HepG2 (cell line): ENCODE measurements around the gene MAJIN. TPM values are rescaled to one million over a fixed set of nuclear protein-coding genes. Genes with fewer than 3 reads are reported as not detected.

Experiments
- DDIT3 ChIP-seq: sonication (generic); formaldehyde crosslinking; IDR thresholded peaks from 2 replicates; pipeline ENCODE4 v1.4.0; 2020; ENCODE audit warnings: mild to moderate bottlenecking, missing genetic modification reagents
- GABPB1 ChIP-seq: IDR thresholded peaks from 2 replicates; pipeline ENCODE4 v1.6.1; 2016; ENCODE audit warnings: mild to moderate bottlenecking, missing genetic modification reagents, moderate library complexity, missing compliant biosample characterization
- HDAC6 ChIP-seq: fragments of 200-600 bp; sonication (generic); IDR thresholded peaks from 2 replicates; pipeline ENCODE4 v1.7.0; 2017; ENCODE audit warnings: mild to moderate bottlenecking, antibody characterized with exemption, low read length, low read depth
- ISX ChIP-seq: sonication (generic); formaldehyde crosslinking; conservative IDR thresholded peaks from 2 replicates; pipeline ENCODE4 v1.5.0; 2020; ENCODE audit warnings: missing genetic modification reagents
- KAT7 ChIP-seq: IDR thresholded peaks from 2 replicates; pipeline ENCODE4 v1.6.1; 2018; ENCODE audit warnings: borderline replicate concordance, missing compliant biosample characterization
- MEIS2 ChIP-seq: sonication (generic); formaldehyde crosslinking; IDR thresholded peaks from 2 replicates; pipeline ENCODE4 v1.9.0; 2021; ENCODE audit warnings: mild to moderate bottlenecking, missing genetic modification reagents
- NFATC3 ChIP-seq: sonication (generic); formaldehyde crosslinking; IDR thresholded peaks from 2 replicates; pipeline ENCODE4 v1.5.1; 2020; ENCODE audit warnings: mild to moderate bottlenecking, missing genetic modification reagents
- RXRA ChIP-seq: sonication (generic); formaldehyde crosslinking; IDR thresholded peaks from 2 replicates; pipeline ENCODE4 v1.5.1; 2020; ENCODE audit warnings: missing genetic modification reagents
- SMARCE1 ChIP-seq: fragments of 450-650 bp; IDR thresholded peaks from 2 replicates; pipeline ENCODE4 v1.6.1; 2017; ENCODE audit warnings: borderline replicate concordance
- SNRNP70 ChIP-seq: fragments of 200-400 bp; formaldehyde crosslinking; IDR thresholded peaks from 2 replicates; pipeline ENCODE4 v1.6.1; 2017; ENCODE audit warnings: mild to moderate bottlenecking, low read depth, low read length, moderate library complexity
- TEAD3 ChIP-seq: optimal IDR thresholded peaks from 2 replicates; pipeline ENCODE3; 2016; ENCODE audit warnings: borderline replicate concordance
- ZNF17 ChIP-seq: sonication (generic); formaldehyde crosslinking; IDR thresholded peaks from 2 replicates; pipeline ENCODE4 v1.5.0; 2020; ENCODE audit warnings: mild to moderate bottlenecking, missing genetic modification reagents
- ZNF570 ChIP-seq: sonication (generic); formaldehyde crosslinking; IDR thresholded peaks from 2 replicates; pipeline ENCODE4 v1.4.0; 2020; ENCODE audit warnings: mild to moderate bottlenecking, missing genetic modification reagents, borderline replicate concordance
- ZNF646 ChIP-seq: sonication (generic); formaldehyde crosslinking; IDR thresholded peaks from 2 replicates; pipeline ENCODE4 v1.9.0; 2021; ENCODE audit warnings: mild to moderate bottlenecking, missing genetic modification reagents
- polyA plus RNA-seq, 8 experiments: library from polyadenylated mRNA; depleted of rRNA in 3 of 8; stranded (reverse) in 7 of 8; unstranded in 1 of 8; fragments of >200 nt; fragmentation: Illumina TruSeq in 4 of 8; extraction: Trizol in 4 of 8; gene quantifications; 2 replicates each; pipeline versions ENCODE4 v1.2.1 to v1.2.3, GENCODE V29; 2011 to 2016; ENCODE audit warnings: low read depth in 4 of 8, missing spikeins in 1 of 8, mixed read lengths in 1 of 8; ENCODE audit not compliant: insufficient read depth in 1 of 8
- total RNA-seq, 5 experiments: library from RNA; depleted of rRNA; stranded (reverse); fragments of >200 nt; fragmentation: Illumina TruSeq; extraction: Trizol; gene quantifications; 2 replicates each; pipeline ENCODE4 v1.2.3, GENCODE V29; 2016; ENCODE audit warnings: low read depth in 1 of 5
- TF ChIP-seq, protein P1 (sequence below): sonication (generic); formaldehyde crosslinking; IDR thresholded peaks from 2 replicates; pipeline ENCODE4 v1.4.0; 2020; ENCODE audit warnings: missing genetic modification reagents
- TF ChIP-seq, protein P2 (sequence below): sonication (generic); formaldehyde crosslinking; IDR thresholded peaks from 2 replicates; pipeline ENCODE4 v1.4.0; 2020; ENCODE audit warnings: mild to moderate bottlenecking, missing genetic modification reagents
- TF ChIP-seq, protein P3 (sequence below): sonication (generic); formaldehyde crosslinking; IDR thresholded peaks from 2 replicates; pipeline ENCODE4 v1.4.0; 2020; ENCODE audit warnings: low read depth, mild to moderate bottlenecking, missing genetic modification reagents

MAJIN gene
- total and polyA plus RNA-seq, 2 of the 13 experiments (the other 11 are each of a cell fraction or from before 2014, with no cell fraction given): not detected

DNA sequence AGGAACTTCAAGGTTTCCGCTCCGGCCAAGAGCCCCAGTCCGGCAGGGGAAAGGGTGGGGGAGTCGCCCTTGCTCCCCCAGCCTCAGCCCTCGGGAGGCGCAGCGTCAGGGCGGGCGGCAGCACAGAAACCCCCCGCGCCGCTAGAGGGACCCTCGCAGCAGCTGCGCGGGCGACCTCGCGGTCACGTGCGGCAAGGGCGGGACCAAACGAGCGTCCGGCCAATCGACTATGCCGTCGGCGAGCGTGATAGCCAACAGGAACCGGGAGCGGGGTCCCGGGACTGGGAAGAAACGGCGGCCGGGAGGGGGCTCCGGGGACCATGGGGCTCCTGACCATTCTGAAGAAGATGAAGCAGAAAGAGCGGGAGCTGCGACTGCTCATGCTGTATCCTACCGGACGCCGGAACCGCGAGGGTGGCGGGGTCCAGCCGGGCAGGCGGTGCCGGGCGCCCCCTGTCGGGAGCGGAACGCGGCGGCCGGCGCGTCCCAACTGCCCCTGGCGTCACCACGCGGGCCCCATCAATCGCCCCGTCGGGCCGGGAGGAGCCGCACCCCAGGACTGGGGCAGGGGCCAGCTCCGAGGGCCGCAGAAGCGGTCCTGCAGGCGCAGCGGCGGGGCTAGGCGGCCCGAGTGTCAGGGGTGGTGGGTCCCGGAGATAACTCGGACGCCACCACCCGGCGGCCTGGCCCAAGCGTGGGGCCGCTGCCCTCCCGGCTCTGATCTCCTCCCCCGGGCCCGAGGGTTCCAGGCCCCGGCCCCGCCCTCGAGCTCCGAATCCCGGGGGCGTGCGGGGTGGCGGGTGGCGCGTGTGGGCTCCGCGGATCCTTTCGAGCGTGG is 42.2 kb upstream of the MAJIN start, which contains the start of gene ARL2 (continued):
- TF ChIP-seq NFATC3 (CRISPR knock-in tag): no peak
- no peak for TF ChIP-seq ZNF646 (CRISPR knock-in tag)
- TF ChIP-seq, protein P1, sequence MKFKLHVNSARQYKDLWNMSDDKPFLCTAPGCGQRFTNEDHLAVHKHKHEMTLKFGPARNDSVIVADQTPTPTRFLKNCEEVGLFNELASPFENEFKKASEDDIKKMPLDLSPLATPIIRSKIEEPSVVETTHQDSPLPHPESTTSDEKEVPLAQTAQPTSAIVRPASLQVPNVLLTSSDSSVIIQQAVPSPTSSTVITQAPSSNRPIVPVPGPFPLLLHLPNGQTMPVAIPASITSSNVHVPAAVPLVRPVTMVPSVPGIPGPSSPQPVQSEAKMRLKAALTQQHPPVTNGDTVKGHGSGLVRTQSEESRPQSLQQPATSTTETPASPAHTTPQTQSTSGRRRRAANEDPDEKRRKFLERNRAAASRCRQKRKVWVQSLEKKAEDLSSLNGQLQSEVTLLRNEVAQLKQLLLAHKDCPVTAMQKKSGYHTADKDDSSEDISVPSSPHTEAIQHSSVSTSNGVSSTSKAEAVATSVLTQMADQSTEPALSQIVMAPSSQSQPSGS (CRISPR knock-in tag): 0 out of 2 replicates have a peak, but pooled peaks have one; percentile 30
- TF ChIP-seq RXRA (CRISPR knock-in tag): no peak
- no peak for TF ChIP-seq DDIT3 (CRISPR knock-in tag)
- TF ChIP-seq SNRNP70: no peak
- TF ChIP-seq GABPB1 (CRISPR knock-in tag): peak; percentile 81
- no peak for TF ChIP-seq TEAD3
- TF ChIP-seq, protein P2, sequence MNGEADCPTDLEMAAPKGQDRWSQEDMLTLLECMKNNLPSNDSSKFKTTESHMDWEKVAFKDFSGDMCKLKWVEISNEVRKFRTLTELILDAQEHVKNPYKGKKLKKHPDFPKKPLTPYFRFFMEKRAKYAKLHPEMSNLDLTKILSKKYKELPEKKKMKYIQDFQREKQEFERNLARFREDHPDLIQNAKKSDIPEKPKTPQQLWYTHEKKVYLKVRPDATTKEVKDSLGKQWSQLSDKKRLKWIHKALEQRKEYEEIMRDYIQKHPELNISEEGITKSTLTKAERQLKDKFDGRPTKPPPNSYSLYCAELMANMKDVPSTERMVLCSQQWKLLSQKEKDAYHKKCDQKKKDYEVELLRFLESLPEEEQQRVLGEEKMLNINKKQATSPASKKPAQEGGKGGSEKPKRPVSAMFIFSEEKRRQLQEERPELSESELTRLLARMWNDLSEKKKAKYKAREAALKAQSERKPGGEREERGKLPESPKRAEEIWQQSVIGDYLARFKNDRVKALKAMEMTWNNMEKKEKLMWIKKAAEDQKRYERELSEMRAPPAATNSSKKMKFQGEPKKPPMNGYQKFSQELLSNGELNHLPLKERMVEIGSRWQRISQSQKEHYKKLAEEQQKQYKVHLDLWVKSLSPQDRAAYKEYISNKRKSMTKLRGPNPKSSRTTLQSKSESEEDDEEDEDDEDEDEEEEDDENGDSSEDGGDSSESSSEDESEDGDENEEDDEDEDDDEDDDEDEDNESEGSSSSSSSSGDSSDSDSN: peak; percentile 51
- TF ChIP-seq KAT7: no peak; the same call in 1 of the 2 replicates
- TF ChIP-seq, protein P3, sequence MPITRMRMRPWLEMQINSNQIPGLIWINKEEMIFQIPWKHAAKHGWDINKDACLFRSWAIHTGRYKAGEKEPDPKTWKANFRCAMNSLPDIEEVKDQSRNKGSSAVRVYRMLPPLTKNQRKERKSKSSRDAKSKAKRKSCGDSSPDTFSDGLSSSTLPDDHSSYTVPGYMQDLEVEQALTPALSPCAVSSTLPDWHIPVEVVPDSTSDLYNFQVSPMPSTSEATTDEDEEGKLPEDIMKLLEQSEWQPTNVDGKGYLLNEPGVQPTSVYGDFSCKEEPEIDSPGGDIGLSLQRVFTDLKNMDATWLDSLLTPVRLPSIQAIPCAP (CRISPR knock-in tag): no peak
- TF ChIP-seq ZNF17: no peak
- 0 out of 2 replicates have a peak, but pooled peaks have one; percentile 22 for TF ChIP-seq ISX
- peak; percentile 45; the same call in 1 of the 2 replicates for TF ChIP-seq MEIS2
- TF ChIP-seq ZNF570 (CRISPR knock-in tag): 0 out of 2 replicates have a peak, but pooled peaks have one; percentile 49
- no peak for TF ChIP-seq SMARCE1
- no peak for TF ChIP-seq HDAC6
